HG03354 (cell line): ENCODE data around the gene CABP2.
"Not testable (repeated sequence)": the region's sequence is repeated elsewhere in the genome, so short reads cannot be mapped to it uniquely, and the experiment has no call there.

Experiments used
- ATAC-seq: cut with Tn5 transposase; IDR thresholded peaks from one replicate; pipeline ENCODE4 v1.9.1; 2021; ENCODE audit warnings: mild to moderate bottlenecking; ENCODE audit not compliant: unreplicated experiment, poor library complexity, severe bottlenecking

CABP2 gene

DNA sequence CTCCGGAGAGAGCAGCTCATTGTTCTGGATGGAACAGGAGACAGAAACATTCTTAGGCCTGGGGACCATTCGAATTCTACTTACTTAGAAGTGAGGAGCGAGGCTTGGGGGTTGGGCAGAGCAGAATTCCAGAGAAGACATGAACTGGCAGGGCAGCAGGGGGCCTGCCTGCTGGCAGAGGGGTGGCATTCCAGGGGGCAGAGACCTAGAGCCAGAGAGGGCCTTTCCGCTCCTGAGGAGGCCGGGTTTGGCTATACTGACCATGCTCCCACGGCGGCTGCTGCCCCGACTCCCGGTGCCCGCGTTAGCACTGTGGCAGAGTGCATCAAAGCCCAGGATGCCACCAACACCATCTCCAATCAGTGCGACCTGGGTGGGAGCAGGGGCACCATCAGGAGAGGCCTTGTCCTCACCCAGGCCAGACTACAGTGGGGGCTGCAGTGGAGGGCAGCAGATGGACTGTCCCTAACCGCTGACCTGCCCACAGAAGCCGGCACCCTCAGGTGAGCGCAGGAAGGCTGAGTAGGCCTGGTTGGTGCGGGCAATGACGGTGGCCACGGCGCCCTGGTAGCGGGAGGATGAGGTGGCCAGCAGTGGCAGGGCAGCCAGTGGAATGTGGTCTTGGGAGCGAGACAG lies 25.5 kb downstream of the CABP2 start:
- no peak for ATAC-seq

GRCh38 chr11:67496113-67496512 lies 27.1 kb downstream of the CABP2 start:
- no peak for ATAC-seq

GRCh38 chr11:67495234-67496005 lies 27.8 kb downstream of the CABP2 start:
- no peak for ATAC-seq

DNA sequence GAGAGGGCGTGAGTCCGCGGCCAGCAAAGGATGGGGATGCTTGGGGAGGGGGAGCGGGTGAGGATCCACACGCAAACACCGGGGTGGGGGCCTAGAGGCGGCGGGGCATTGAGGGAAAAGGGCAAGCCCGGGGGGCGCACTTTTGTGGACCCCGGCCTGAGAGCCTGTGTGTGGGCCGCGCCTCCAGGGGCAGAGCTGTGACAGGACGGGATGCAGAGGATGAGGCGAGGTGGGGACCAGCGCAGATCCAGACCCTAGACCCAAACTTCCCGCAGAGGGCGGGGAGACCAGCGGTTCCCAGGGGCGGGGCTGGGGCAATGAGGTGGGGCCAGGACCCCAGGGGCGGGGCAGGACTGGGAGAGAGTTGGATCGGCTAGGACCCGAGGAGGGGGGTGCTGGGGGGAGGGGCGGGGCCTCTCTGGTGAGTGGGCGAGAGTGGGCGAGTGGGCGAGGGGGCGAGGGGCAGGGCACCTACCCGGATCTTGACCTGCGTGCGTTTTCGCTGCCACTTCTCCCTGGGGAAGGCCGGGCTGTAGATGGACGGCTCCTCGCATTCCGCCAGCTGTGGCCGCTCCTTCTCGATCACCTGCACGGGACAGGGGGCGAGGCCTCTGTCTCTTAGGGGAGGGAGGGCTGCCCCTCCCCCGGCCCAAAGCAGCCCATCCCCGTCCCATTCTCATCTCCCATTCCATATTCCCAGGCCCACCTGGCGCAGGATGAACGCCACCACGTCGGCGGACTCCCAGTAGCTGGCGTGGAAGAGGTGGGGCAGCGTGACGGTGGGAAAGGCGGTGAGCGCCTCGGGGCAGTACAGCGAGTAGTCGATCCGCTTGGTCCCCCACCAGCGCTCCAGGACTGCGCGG lies 28.6 kb downstream of the CABP2 start:
- ATAC-seq = no peak

DNA sequence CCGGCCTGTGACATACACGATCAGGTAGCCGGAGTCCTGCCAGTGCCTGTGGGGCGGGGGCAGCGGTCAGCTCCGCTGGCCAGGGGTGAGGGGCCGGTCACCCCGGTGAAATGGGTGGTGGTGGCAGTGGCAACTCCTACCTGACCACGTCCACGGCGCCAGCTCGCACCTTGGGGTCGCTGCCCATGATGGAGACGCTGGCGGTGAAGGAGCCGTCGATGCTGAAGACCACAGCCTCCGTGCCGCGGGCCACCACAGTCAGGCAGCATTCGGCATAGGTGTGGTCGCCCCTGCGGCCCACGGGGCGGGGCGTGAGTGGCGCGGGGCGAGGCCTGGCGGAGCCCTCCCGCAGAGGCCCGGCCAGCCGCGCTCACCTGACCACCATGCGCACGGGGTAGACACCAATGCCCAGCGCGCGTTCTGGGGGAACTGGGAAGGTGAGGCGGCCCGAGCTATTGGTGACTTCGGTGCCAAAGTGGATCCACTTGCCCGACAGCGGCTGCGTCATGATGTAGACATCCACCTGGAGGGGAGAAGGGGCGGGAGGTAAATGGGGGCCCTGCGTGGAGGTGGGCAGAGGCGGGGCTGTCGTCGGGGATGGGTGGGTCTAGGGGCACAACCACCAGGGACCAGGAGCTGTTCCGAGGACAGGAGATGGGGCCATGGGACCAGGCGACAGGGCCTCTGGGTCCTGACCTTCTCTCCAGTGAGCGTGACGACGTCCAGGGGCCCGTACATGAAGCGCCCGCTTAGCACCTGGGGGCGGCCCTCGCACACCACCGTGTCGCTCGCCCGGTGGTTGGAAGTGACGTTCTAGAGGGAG lies 29.5 kb downstream of the CABP2 start:
- no peak for ATAC-seq

GRCh38 chr11:67492801-67493547 lies 30.3 kb downstream of the CABP2 start:
- no peak for ATAC-seq

- no peak for ATAC-seq
These were observed 31.0 kb downstream of the CABP2 start for GRCh38 chr11:67492069-67492727.

DNA sequence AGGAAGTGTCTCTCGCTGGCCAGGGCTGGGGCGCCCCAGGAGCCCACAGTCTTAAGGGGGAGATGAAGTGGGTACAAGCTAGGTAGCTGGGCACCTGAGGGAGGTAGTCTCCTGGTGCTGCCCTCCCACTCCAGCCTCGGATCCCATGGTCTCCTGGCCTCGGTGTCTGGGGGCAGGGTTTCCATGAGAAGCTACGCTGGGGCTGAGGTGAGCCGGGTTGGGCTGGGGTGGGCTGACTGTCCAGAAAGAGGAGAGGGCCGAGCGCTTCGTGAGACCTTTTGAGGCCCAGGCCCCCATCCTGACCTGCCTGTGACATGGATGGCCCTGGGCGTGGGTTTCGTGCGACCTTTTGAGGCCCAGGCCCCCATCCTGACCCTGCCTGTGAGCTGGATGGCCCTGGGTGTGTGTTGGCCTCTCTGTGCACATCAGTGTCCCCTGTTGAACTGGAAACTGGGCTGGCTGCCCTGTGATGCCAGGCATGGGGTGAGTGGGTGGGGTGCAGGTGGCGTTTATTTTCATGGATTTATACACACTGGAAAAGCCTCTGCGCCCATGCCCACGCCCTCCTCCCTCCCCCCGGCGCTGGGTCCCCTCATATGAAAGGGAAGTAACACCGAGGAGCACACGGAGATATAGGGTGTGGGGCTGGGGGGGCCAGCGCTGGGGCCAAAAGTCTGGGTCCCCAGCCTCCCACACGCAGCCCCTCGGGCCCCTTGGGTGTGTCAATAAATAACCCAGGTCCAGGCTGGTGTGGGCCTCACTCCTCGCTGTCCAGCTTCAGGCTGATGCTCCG lies 31.8 kb downstream of the CABP2 start:
- no peak for ATAC-seq

GRCh38 chr11:67490727-67491065 lies 32.5 kb downstream of the CABP2 start:
- ATAC-seq = no peak

DNA sequence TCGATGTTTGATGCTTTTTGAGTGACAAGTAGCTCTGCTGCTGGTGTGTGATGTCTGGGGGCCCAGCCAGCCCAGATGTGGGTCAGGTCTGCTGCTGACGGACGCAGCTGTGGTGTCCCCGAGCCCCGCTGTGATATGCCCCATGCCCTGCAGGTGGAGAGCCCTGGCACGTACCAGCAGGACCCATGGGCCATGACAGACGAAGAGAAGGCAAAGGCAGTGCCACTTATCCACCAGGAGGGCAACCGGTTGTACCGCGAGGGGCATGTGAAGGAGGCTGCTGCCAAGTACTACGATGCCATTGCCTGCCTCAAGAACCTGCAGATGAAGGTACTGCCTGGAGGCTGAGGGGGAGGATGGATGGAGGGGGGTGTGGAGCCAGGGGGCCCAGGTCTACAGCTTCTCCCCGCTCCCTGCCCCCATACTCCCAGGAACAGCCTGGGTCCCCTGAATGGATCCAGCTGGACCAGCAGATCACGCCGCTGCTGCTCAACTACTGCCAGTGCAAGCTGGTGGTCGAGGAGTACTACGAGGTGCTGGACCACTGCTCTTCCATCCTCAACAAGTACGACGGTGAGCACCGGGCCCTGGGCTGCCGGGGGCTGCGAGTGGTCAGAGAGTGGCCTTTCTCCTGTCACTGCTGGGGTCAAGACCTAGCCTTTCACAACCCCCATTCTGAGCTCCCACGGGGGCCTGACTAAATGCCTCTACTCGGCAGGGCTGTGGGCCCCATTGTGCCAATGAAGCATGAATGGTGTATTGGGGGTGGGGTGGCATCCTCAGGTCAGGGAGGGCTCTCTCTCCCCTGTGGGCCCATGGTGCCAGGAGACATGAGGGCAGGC lies 33.1 kb downstream of the CABP2 start:
- no peak for ATAC-seq

DNA sequence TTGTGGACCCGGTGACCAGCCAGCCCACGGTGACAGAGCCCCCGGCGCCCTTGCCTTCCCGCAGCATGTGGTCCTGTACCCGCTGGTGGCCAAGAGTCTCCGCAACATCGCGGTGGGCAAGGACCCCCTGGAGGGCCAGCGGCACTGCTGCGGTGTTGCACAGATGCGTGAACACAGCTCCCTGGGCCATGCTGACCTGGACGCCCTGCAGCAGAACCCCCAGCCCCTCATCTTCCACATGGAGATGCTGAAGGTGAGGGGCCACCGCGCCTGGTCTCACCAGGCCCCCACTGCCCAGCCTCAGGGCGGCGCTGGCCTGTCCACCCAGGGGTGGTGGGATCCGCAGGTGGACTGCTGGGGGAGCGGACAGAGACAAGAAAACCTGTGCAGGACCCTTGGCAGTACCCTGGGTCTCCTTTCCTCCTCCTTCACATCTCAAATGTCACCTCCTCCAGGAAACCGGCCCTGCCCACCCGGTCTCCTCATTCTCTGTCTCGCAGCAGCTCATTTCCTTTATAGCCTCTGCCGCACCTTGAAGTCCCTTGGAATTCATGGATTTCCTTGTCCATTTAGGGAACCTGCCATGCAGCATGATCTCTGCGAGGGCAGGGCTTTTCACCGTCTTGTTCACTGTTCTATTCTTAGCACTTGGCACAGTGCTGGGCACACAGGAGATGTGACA lies 33.9 kb downstream of the CABP2 start:
- no peak for ATAC-seq

DNA sequence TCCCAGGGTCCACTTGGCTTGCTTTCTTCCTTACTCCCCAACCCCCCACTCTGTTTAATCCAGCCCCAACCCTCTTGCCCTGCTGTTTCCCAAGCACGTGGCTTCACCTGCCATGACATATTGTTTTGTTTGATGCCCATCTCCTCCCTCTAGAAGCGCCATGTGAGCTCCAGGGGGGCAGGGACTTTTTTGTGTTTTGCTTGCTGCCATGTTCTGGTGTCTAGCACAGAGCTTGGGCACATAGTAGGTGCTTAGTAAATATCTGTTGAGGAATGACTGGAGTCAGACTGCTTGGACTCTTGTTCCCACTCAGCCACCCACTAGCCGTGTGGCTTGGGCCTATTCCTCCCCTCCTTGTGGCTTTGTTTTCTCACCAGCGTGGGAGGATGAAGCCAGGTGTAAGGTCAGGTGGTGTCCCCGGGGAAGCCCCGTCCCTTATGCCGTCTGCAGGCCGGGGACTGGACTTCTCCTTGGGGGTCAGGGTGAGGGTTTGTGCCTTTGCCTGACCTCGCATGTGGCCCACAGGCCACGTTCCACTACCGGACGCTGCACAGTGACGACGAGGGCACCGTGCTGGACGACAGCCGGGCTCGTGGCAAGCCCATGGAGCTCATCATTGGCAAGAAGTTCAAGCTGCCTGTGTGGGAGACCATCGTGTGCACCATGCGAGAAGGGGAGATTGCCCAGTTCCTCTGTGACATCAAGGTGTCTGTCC lies 36.6 kb downstream of the CABP2 start:
- no peak for ATAC-seq

- ATAC-seq = not testable (repeated sequence)
These were observed 37.3 kb downstream of the CABP2 start for GRCh38 chr11:67485873-67486361.

DNA sequence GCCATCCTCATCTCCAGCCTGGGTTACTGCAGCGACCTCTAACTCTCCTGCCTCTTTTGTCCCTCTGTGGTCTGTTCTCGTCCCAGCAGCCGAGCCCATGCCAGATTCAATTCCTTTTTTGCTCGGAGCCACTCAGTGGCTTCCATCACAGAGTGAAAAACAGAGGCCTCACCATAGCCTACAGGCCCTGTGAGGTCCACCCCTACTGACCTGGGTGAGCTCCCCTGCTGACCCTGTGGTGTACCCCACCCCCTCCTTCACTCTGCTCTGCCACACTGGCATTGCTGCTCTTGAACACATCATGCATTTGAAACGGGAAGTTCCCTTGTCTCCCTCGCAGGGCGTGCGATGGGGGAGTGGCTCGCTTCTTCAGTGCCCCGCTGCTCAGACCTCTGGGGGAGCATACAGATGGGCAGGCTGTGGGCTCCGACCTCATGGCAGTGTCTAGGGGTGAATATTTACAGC lies 38.4 kb downstream of the CABP2 start:
- no peak for ATAC-seq

GRCh38 chr11:67483831-67484665 lies 39.2 kb downstream of the CABP2 start:
- ATAC-seq = no peak
